Esophagus (tissue), 2 donors: ENCODE measurements around the gene PRPH. TPM values are rescaled to one million over a fixed set of nuclear protein-coding genes. Genes with fewer than 3 reads are reported as not detected.
"Not testable (repeated sequence)": the region's sequence is repeated elsewhere in the genome, so short reads cannot be mapped to it uniquely, and the experiment has no call there.

Experiments used
- H3K27ac ChIP-seq, 2 donors: one replicate each; pipeline ENCODE4 v1.5.1; 2013; ENCODE audit warnings: low read depth in 2 of 2, mild to moderate bottlenecking in 2 of 2, inconsistent platforms in 1 of 2, low read length in 1 of 2, moderate library complexity in 1 of 2
- H3K27me3 ChIP-seq, 2 donors: one replicate each; pipeline ENCODE4 v1.6.1; 2013; ENCODE audit warnings: low read length in 2 of 2, control low read depth in 1 of 2, mild to moderate bottlenecking in 1 of 2; ENCODE audit not compliant: insufficient read depth in 2 of 2, control insufficient read depth in 1 of 2
- H3K36me3 ChIP-seq, 2 donors: one replicate each; pipeline ENCODE4 v1.6.1; 2013; ENCODE audit warnings: low read length in 1 of 2; ENCODE audit not compliant: control insufficient read depth in 2 of 2, insufficient read depth in 2 of 2
- H3K4me1 ChIP-seq, 2 donors: one replicate each; pipeline ENCODE4 v1.6.1; 2013; ENCODE audit warnings: low read length in 1 of 2; ENCODE audit not compliant: control insufficient read depth in 2 of 2, insufficient read depth in 2 of 2
- H3K4me3 ChIP-seq, 2 donors: one replicate each; pipeline ENCODE4 v1.5.1; 2013; ENCODE audit warnings: low read length in 2 of 2, mild to moderate bottlenecking in 2 of 2, low read depth in 1 of 2, moderate library complexity in 1 of 2
- H3K9me3 ChIP-seq, 2 donors: one replicate each; pipeline ENCODE4 v1.6.1; 2013; ENCODE audit warnings: mild to moderate bottlenecking in 2 of 2, low read depth in 1 of 2, low read length in 1 of 2, moderate library complexity in 1 of 2; ENCODE audit not compliant: control insufficient read depth in 2 of 2, insufficient read depth in 1 of 2
- WGBS, 2 donors: extraction: QIAGEN DNeasy Blood & Tissue Kit; methylation state at CpG; one replicate each; pipeline ENCODE4 v1.1.7; 2013; 5-methylcytosine and 5-hydroxymethylcytosine counted together
- polyA plus RNA-seq, 2 donors: library from polyadenylated mRNA; stranded (reverse); fragments of 200-250 nt; gene quantifications; one replicate each; pipeline ENCODE4 v1.2.3, GENCODE V29; 2013
- donor health status: healthy with polysubstance abuse.
- donor health status: Bipolar disorder and iron deficiency.

PRPH gene
- polyA plus RNA-seq, 2 donors, result 0.28 to 0.45 TPM

DNA sequence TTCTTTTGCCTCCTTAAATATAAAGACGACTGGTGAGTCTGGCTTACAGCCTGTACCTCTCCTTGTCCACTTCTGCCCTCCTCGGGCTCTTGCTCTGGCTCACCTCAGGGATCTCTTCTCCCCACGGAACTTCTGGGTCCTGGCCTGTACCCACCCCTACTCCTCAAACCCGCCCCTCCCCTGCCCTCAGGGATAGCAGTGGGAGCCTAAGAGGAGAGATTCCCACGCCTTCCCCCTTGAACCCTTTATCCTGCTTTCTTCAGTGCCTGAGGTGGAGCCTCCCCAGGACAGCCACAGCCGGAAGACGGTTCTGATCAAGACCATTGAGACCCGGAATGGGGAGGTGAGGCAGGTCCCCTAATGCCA is 2.7 kb downstream of the PRPH start:
- H3K4me3 ChIP-seq, result no peak overlapping the region
- H3K9me3 ChIP-seq, result peaks cover 0 to 5% of the 10 kb centered on the region in 2 donors
- H3K36me3 ChIP-seq, result no peaks in the 10 kb centered on the region
- H3K27ac ChIP-seq, result no peak overlapping the region
- H3K27me3 ChIP-seq, result peaks cover 0 to 27% of the 10 kb centered on the region in 2 donors
- peaks cover 0 to 33% of the 10 kb centered on the region in 2 donors for H3K4me1 ChIP-seq
- WGBS, 2 donors, result 23 to 29% methylated on average over 8 of the region's 8 CpGs

DNA sequence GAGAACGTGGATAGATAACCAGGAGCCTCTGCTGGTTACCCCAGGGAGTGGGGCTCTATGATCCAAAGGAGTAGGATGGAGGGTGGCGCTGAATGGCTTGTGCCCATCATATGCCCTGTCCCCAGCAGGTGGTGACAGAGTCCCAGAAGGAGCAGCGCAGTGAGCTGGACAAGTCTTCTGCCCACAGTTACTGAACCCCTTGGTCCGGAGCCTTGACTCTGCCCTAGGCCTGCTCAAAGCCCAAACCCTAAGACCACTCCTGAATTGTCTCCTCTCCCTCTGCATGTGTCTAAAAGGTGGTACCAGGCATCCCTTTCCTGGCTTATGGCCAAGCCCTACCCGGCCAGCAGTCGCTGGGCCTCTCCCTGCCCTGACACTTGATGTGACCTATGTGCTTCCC is 3.2 kb downstream of the PRPH start:
- H3K4me3 ChIP-seq, result no peak overlapping the region
- H3K27ac ChIP-seq, result no peak overlapping the region
- no peaks in the 10 kb centered on the region for H3K36me3 ChIP-seq
- peaks cover 0 to 5% of the 10 kb centered on the region in 2 donors for H3K9me3 ChIP-seq
- 49 to 52% methylated on average over 6 of the region's 6 CpGs for WGBS, 2 donors
- H3K27me3 ChIP-seq, result peaks cover 0 to 27% of the 10 kb centered on the region in 2 donors
- peaks cover 0 to 29% of the 10 kb centered on the region in 2 donors for H3K4me1 ChIP-seq

DNA sequence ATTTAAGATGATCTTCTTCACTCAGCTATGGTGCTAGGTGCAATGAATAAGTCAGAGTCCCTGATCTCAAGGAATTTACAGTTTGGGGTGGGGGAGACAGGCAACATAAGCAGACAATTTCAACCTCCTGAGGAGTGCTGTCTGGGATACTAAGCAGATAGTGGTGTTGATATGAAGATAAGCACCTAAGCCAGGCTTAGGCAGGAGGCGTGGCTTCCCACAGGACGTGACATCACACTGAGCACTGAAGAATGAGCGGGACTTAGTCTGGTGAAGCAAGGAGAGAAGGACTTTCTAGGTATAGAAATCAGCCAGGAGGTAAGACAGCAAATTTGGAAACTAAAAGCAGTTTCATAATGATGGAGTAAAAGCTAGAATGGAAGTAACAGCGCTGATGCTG is 6.8 kb downstream of the PRPH start:
- WGBS, 2 donors, result 65 to 81% methylated on average over 4 of the region's 4 CpGs

DNA sequence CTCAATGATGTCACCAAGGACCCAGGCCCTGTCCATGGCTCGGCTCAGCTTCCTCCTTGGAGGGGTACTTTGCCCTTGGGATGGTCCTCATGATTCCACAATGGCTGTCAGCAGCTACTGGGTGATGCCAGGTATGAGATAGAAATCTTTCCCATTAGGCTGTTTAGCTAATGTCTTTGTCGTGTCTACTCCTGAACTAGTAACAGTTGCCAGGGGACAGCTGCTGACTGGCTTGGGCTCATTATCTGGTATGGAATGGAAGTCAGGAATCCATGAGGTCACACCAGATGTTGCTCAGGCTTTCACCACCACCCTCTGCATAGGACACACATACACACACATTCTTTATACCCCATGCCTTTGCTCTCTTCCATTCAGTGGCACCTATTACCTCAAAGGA is 9.2 kb downstream of the PRPH start:
- H3K27ac ChIP-seq, result no peak overlapping the region
- H3K4me1 ChIP-seq, result no peaks in the 10 kb centered on the region
- H3K9me3 ChIP-seq, result no peaks in the 10 kb centered on the region
- H3K4me3 ChIP-seq, result no peak overlapping the region
- no peaks in the 10 kb centered on the region for H3K27me3 ChIP-seq
- WGBS, 2 donors, result 72 to 74% methylated on average over 2 of the region's 2 CpGs
- no peaks in the 10 kb centered on the region for H3K36me3 ChIP-seq

More for the DNA sequence above, 6.8 kb downstream of the PRPH start:
- Histone ChIP-seq H3K36me3 (no peaks in the 10 kb centered on the region), H3K27me3 (peaks cover 0 to 16% of the 10 kb centered on the region in 2 donors), H3K27ac (no peak overlapping the region), H3K9me3 (peaks cover 0 to 5% of the 10 kb centered on the region in 2 donors), H3K4me1 (peaks cover 0 to 6% of the 10 kb centered on the region in 2 donors), H3K4me3 (no peak overlapping the region)

DNA sequence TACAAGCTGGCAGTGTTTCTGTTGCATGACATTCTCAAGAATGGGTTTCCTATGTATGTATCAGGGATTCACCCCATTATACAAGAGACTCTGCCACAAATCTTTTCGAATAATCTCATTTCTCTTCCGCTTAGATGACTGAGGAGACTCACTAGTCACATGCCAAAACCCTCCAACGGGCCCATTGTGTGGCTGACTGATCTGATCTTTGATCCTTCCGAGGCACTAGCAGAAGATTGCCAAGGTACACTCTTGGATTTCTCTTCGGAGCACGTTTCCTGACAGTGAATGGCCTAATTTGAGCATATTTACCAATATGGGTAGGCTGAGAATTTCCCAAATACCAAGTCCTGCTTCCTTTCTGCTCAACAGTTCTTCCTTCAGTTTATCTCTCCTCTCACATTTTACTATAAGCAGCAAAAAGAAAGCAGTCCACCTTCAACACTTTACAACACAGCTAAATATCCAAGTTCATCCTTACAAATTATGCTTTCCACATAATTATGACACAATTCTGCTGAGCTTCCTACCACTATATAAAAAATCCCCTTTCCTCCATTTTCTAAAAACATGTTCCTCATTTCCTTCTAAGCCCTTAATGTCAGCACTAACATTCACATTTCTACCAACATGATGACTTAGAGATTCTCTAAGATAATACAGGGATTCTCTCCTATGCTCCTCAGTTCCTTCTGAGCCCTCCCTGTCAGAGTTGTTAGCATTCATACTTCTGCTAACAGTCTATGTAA is 11.0 kb downstream of the PRPH start:
- no peaks in the 10 kb centered on the region for H3K4me1 ChIP-seq
- H3K27me3 ChIP-seq, result no peaks in the 10 kb centered on the region
- H3K27ac ChIP-seq, result no peak overlapping the region
- H3K4me3 ChIP-seq, result no peak overlapping the region
- H3K9me3 ChIP-seq, result no peaks in the 10 kb centered on the region
- no peaks in the 10 kb centered on the region for H3K36me3 ChIP-seq
- WGBS, 2 donors, result 73 to 78% methylated on average over 6 of the region's 6 CpGs

DNA sequence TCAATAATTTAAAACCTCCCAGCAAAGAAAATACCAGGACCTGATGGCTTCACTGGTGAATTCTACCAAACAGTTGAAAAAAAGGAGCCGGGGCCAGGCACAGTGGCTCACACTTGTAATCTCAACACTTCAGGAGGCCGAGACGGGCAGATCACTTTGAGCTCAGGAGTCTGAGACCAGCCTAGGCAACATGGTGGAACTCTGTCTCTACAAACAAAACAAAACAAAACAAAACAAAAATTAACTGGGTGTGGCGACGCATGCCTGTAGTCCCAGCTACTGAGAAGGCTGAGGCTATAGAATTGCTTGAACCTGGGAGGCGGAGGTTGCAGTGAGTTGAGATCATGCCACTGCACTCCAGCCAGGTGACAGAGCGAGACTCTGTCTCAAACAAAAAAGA is 14.4 kb downstream of the PRPH start:
- H3K4me3 ChIP-seq, result no peak overlapping the region
- 82 to 88% methylated on average over 7 of the region's 7 CpGs for WGBS, 2 donors
- no peaks in the 10 kb centered on the region for H3K27me3 ChIP-seq
- H3K4me1 ChIP-seq, result no peaks in the 10 kb centered on the region
- H3K36me3 ChIP-seq, result no peaks in the 10 kb centered on the region
- no peaks in the 10 kb centered on the region for H3K9me3 ChIP-seq
- no peak overlapping the region for H3K27ac ChIP-seq

DNA sequence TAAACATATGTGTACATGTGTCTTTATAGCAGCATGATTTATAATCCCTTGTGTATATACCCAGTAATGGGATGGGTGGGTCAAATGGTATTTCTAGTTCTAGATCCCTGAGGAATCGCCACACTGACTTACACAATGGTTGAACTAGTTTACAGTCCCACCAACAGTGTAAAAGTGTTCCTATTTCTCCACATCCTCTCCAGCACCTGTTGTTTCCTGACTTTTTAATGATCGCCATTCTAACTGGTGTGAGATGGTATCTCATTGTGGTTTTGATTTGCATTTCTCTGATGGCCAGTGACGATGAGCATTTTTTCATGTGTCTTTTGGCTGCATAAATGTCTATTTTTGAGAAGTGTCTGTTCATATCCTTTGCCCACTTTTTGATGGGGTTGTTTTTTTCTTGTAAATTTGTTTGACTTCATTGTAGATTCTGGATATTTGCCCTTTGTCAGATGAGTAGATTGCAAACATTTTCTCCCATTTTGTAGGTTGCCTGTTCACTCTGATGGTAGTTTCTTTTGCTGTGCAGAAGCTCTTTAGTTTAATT is 15.6 kb downstream of the PRPH start:
- not testable (repeated sequence) for H3K9me3 ChIP-seq, H3K4me1 ChIP-seq, H3K27me3 ChIP-seq, H3K36me3 ChIP-seq, H3K4me3 ChIP-seq, H3K27ac ChIP-seq
- 58 to 63% methylated on average over 2 of the region's 3 CpGs for WGBS, 2 donors

DNA sequence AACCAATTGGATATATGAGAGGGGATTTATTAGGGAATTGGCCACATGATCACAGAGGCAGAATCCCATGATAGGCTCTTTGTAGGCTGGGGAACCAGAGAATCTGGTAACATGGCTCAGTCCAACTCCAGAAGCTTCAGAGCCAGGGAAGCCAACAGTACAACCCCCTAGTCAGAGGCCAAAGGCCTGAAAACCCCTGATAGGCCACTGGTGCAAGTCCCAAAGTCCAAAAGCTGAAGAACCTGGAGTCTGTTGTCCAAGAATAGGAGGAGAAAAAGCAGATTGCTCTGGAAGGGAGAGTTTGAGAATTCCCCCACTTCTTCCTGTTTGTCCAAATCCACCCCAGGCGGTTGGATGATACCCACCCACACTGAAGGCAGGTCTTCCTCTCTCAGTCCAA is 19.9 kb downstream of the PRPH start:
- no peaks in the 10 kb centered on the region for H3K36me3 ChIP-seq
- H3K4me3 ChIP-seq, result no peak overlapping the region
- H3K4me1 ChIP-seq, result no peaks in the 10 kb centered on the region
- 82 to 100% methylated on average over 1 of the region's 1 CpG for WGBS, 2 donors
- H3K9me3 ChIP-seq, result no peaks in the 10 kb centered on the region
- no peak overlapping the region for H3K27ac ChIP-seq
- no peaks in the 10 kb centered on the region for H3K27me3 ChIP-seq

DNA sequence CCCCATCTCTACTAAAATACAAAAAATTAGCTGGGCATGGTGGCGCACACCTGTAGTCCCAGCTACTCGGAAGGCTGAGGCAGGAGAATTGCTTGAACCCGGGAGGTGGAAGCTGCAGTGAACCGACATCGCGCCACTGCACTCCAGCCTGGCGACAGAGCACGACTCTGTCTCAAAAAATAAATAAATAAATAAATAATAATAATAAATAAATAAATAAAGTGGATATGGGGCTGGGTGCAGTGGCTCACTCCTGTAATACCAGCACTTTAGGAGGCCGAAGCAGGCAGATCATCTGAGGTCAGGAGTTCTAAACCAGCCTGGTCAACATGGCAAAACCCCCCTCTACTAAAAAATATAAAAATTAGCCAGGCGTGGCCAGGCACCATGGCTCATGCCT is 22.2 kb downstream of the PRPH start:
- not testable (repeated sequence) for H3K4me3 ChIP-seq, H3K27ac ChIP-seq, H3K27me3 ChIP-seq, H3K9me3 ChIP-seq, H3K36me3 ChIP-seq, H3K4me1 ChIP-seq
- 93 to 95% methylated on average over 10 of the region's 10 CpGs for WGBS, 2 donors
